HG03520 (cell line): ENCODE results near the gene ISOC2.

ENCODE experiments used
- ATAC-seq: cut with Tn5 transposase; IDR thresholded peaks from one replicate; pipeline ENCODE4 v1.9.1; 2021; ENCODE audit warnings: mild to moderate bottlenecking, moderate library complexity; ENCODE audit not compliant: unreplicated experiment

Gene ISOC2

GRCh38 chr19:55490478-55491432, 29.3 kb upstream of the ISOC2 start:
- ATAC-seq, result no peak

GRCh38 chr19:55489711-55490477, 28.5 kb upstream of the ISOC2 start:
- ATAC-seq, result no peak

GRCh38 chr19:55488986-55489710, 27.7 kb upstream of the ISOC2 start:
- ATAC-seq, result no peak

GRCh38 chr19:55487924-55488687, 26.7 kb upstream of the ISOC2 start, which contains the start of gene SSC5D:
TSS of gene SSC5D (plus strand) at chr19:55488436. CDS start at chr19:55488590, 154 bp downstream.
- ATAC-seq, result no peak

GRCh38 chr19:55486971-55487923, 25.8 kb upstream of the ISOC2 start:
- no peak for ATAC-seq

- ATAC-seq, result no peak
Measured at GRCh38 chr19:55486043-55486970, 24.9 kb upstream of the ISOC2 start.

- ATAC-seq, result no peak
Measured at GRCh38 chr19:55485439-55486011, 24.1 kb upstream of the ISOC2 start.

- no peak for ATAC-seq
Measured at GRCh38 chr19:55484593-55485438, 23.4 kb upstream of the ISOC2 start, which contains the start of gene NAT14. TSS of gene NAT14 (plus strand) at chr19:55485188. CDS start at chr19:55485709, 521 bp downstream.

- no peak for ATAC-seq
Measured at GRCh38 chr19:55483706-55484592, 22.5 kb upstream of the ISOC2 start.

GRCh38 chr19:55482967-55483705, 21.7 kb upstream of the ISOC2 start:
- no peak for ATAC-seq

GRCh38 chr19:55482156-55482961, 20.9 kb upstream of the ISOC2 start:
- ATAC-seq, result no peak

GRCh38 chr19:55481794-55482155, 20.3 kb upstream of the ISOC2 start:
- ATAC-seq, result no peak

- ATAC-seq, result no peak
Measured at GRCh38 chr19:55481148-55481793, 19.8 kb upstream of the ISOC2 start.
